HUES64 (cell line): ENCODE data around the gene ZDHHC11.
"Not testable (repeated sequence)": the region's sequence is repeated elsewhere in the genome, so short reads cannot be mapped to it uniquely, and the experiment has no call there.

ENCODE experiments used
- H3K27ac ChIP-seq: 2 replicates; pipeline ENCODE4 v1.7.0; 2013; ENCODE audit warnings: low read depth, low read length, inconsistent platforms
- H3K27me3 ChIP-seq: 2 replicates; pipeline ENCODE4 v1.6.1; 2013; ENCODE audit warnings: mild to moderate bottlenecking, low read length; ENCODE audit not compliant: insufficient read depth
- H3K36me3 ChIP-seq: 2 replicates; pipeline ENCODE4 v1.6.1; 2013; ENCODE audit warnings: mild to moderate bottlenecking, low read length; ENCODE audit not compliant: insufficient read depth
- H3K4me1 ChIP-seq: 2 replicates; pipeline ENCODE4 v1.6.1; 2013; ENCODE audit warnings: mild to moderate bottlenecking, low read length, moderate library complexity; ENCODE audit not compliant: insufficient read depth
- H3K4me3 ChIP-seq: 2 replicates; pipeline ENCODE4 v1.5.1; 2013; ENCODE audit warnings: mild to moderate bottlenecking, low read length, moderate library complexity
- H3K9ac ChIP-seq: 2 replicates; pipeline ENCODE4 v1.6.1; 2013; ENCODE audit warnings: mild to moderate bottlenecking, low read depth, low read length
- H3K9me3 ChIP-seq: 2 replicates; pipeline ENCODE4 v1.6.1; 2013; ENCODE audit warnings: low read depth, low read length; ENCODE audit not compliant: insufficient read depth
- WGBS: fragments of 150-250, 120-280 bp; methylation state at CpG from one replicate; pipeline ENCODE4 v1.1.7; 2013; ENCODE audit warnings: missing lambda C conversion rate; 5-methylcytosine and 5-hydroxymethylcytosine counted together

ZDHHC11 gene

GRCh38 chr5:760363-761058 is 90.3 kb downstream of the ZDHHC11 start:
- Histone ChIP-seq H3K27ac (no peak overlapping the region), H3K9ac (no peak overlapping the region), H3K9me3 (no peaks in the 10 kb centered on the region), H3K4me1 (no peaks in the 10 kb centered on the region), H3K36me3 (no peaks in the 10 kb centered on the region), H3K27me3 (no peaks in the 10 kb centered on the region), H3K4me3 (no peak overlapping the region)
- WGBS: 92% methylated on average over 24 of the region's 24 CpGs

- Histone ChIP-seq H3K4me1 (no peaks in the 10 kb centered on the region), H3K27ac (no peak overlapping the region), H3K27me3 (no peaks in the 10 kb centered on the region), H3K9me3 (no peaks in the 10 kb centered on the region), H3K9ac (no peak overlapping the region), H3K4me3 (no peak overlapping the region), H3K36me3 (no peaks in the 10 kb centered on the region)
- 95% methylated on average over 22 of the region's 22 CpGs for WGBS
Measured at GRCh38 chr5:759781-760362, 90.9 kb downstream of the ZDHHC11 start.

GRCh38 chr5:759111-759751 is 91.6 kb downstream of the ZDHHC11 start:
- H3K27ac ChIP-seq: no peak overlapping the region
- no peaks in the 10 kb centered on the region for H3K4me1 ChIP-seq
- no peak overlapping the region for H3K9ac ChIP-seq
- H3K27me3 ChIP-seq: no peaks in the 10 kb centered on the region
- WGBS: 87% methylated on average over 33 of the region's 33 CpGs
- no peaks in the 10 kb centered on the region for H3K9me3 ChIP-seq
- H3K36me3 ChIP-seq: no peaks in the 10 kb centered on the region
- no peak overlapping the region for H3K4me3 ChIP-seq

- Histone ChIP-seq H3K4me1 (no peaks in the 10 kb centered on the region), H3K27ac (no peak overlapping the region), H3K9ac (no peak overlapping the region), H3K4me3 (no peak overlapping the region), H3K9me3 (no peaks in the 10 kb centered on the region), H3K36me3 (no peaks in the 10 kb centered on the region), H3K27me3 (no peaks in the 10 kb centered on the region)
- 94% methylated on average over 15 of the region's 15 CpGs for WGBS
Measured at GRCh38 chr5:758698-759053, 92.1 kb downstream of the ZDHHC11 start.

GRCh38 chr5:757931-758697 is 92.7 kb downstream of the ZDHHC11 start:
- Histone ChIP-seq H3K27me3 (no peaks in the 10 kb centered on the region), H3K27ac (no peak overlapping the region), H3K4me3 (no peak overlapping the region), H3K9ac (no peak overlapping the region), H3K4me1 (no peaks in the 10 kb centered on the region), H3K9me3 (no peaks in the 10 kb centered on the region), H3K36me3 (no peaks in the 10 kb centered on the region)
- 86% methylated on average over 21 of the region's 21 CpGs for WGBS

GRCh38 chr5:757346-757930 is 93.3 kb downstream of the ZDHHC11 start:
- Histone ChIP-seq H3K4me3 (no peak overlapping the region), H3K4me1 (no peaks in the 10 kb centered on the region), H3K27ac (no peak overlapping the region), H3K36me3 (no peaks in the 10 kb centered on the region), H3K9ac (no peak overlapping the region), H3K9me3 (no peaks in the 10 kb centered on the region), H3K27me3 (no peaks in the 10 kb centered on the region)
- WGBS: 87% methylated on average over 15 of the region's 15 CpGs

GRCh38 chr5:756865-757345 is 93.9 kb downstream of the ZDHHC11 start:
- no peaks in the 10 kb centered on the region for H3K4me1 ChIP-seq
- no peaks in the 10 kb centered on the region for H3K9me3 ChIP-seq
- H3K36me3 ChIP-seq: no peaks in the 10 kb centered on the region
- H3K4me3 ChIP-seq: no peak overlapping the region
- H3K27me3 ChIP-seq: no peaks in the 10 kb centered on the region
- 82% methylated on average over 10 of the region's 11 CpGs for WGBS
- no peak overlapping the region for H3K9ac ChIP-seq
- no peak overlapping the region for H3K27ac ChIP-seq

GRCh38 chr5:756171-756570 is 94.6 kb downstream of the ZDHHC11 start:
- Histone ChIP-seq H3K36me3 (no peaks in the 10 kb centered on the region), H3K4me3 (no peak overlapping the region), H3K9me3 (no peaks in the 10 kb centered on the region), H3K27me3 (no peaks in the 10 kb centered on the region), H3K9ac (no peak overlapping the region), H3K4me1 (no peaks in the 10 kb centered on the region), H3K27ac (no peak overlapping the region)
- WGBS: 92% methylated on average over 9 of the region's 10 CpGs

- H3K27me3 ChIP-seq, H3K27ac ChIP-seq, H3K4me3 ChIP-seq, H3K9me3 ChIP-seq, H3K4me1 ChIP-seq, H3K9ac ChIP-seq, H3K36me3 ChIP-seq: not testable (repeated sequence)
- WGBS: 70% methylated on average over 16 of the region's 16 CpGs
Measured at GRCh38 chr5:754143-754632, 96.6 kb downstream of the ZDHHC11 start.

- not testable (repeated sequence) for H3K9ac ChIP-seq, H3K36me3 ChIP-seq, H3K9me3 ChIP-seq, H3K27ac ChIP-seq, H3K4me3 ChIP-seq, H3K27me3 ChIP-seq, H3K4me1 ChIP-seq
- 82% methylated on average over 15 of the region's 19 CpGs for WGBS
Measured at GRCh38 chr5:753567-754142, 97.1 kb downstream of the ZDHHC11 start.
